SK-N-SH (cell line): ENCODE data around the gene CASZ1. TPM values are rescaled to one million over a fixed set of nuclear protein-coding genes. Genes with fewer than 3 reads are reported as not detected.
A peak's percentile ranks its signal among the peaks of the same experiment; 100 is the strongest.

Experiments
- CTCF ChIA-PET: fragments of 300-600, 350-600 bp; formaldehyde crosslinking; extraction: SDS; loops from one replicate; lab custom pipeline; 2021; lab: Yijun Ruan, JAX
- POLR2A ChIA-PET: fragments of 350-600 bp; sonication (Branson Sonifier 250); formaldehyde crosslinking; extraction: SDS; loops from one replicate; lab custom pipeline; 2020; ENCODE audit warnings: antibody characterized with exemption, inconsistent platforms; lab: Yijun Ruan, JAX
- DNase-seq: peaks from one replicate; pipeline ENCODE4 v3.0.0; 2012
- H2AFZ ChIP-seq: fragments of 200-600 bp; sonication (generic); 2 replicates; pipeline ENCODE4 v1.8.1; 2016; ENCODE audit warnings: antibody characterized with exemption, mild to moderate bottlenecking, low read depth
- H3F3A ChIP-seq: fragments of 200-600 bp; sonication (generic); replicated peaks from 2 replicates; pipeline ENCODE3; 2016; ENCODE audit warnings: antibody characterized with exemption, mild to moderate bottlenecking; ENCODE audit not compliant: insufficient read depth
- H3K27ac ChIP-seq, 2 experiments: fragments of 200-500 bp in 1 of 2; fragments of 200-600 bp in 1 of 2; sonication (Bioruptor generic) in 1 of 2; sonication (generic), shearing (Covaris generic) in 1 of 2; 2 replicates each; pipeline versions ENCODE4 v1.5.1 to v1.6.1; 2014 to 2016; ENCODE audit warnings: low read depth in 2 of 2, inconsistent platforms in 1 of 2, low read length in 1 of 2, mild to moderate bottlenecking in 1 of 2, mixed read lengths in 1 of 2
- H3K27me3 ChIP-seq: fragments of 200-600 bp; sonication (generic), shearing (Covaris generic); 2 replicates; pipeline ENCODE4 v1.6.1; 2016; ENCODE audit warnings: mixed run types; ENCODE audit not compliant: insufficient read depth
- H3K36me3 ChIP-seq, 2 experiments: fragments of 200-500 bp in 1 of 2; fragments of 200-600 bp in 1 of 2; sonication (Bioruptor generic) in 1 of 2; sonication (generic) in 1 of 2; replicated peaks in 1 of 2; 2 replicates each; pipeline versions ENCODE3 to v1.5.1; 2014 to 2016; ENCODE audit warnings: low read length in 1 of 2, mild to moderate bottlenecking in 1 of 2; ENCODE audit not compliant: insufficient read depth in 2 of 2, control insufficient read depth in 1 of 2
- H3K4me1 ChIP-seq, 2 experiments: fragments of 200-500 bp in 1 of 2; fragments of 200-600 bp in 1 of 2; sonication (Bioruptor generic) in 1 of 2; sonication (generic), shearing (Covaris generic) in 1 of 2; 2 replicates each; pipeline versions ENCODE4 v1.5.1 to v1.6.1; 2014 to 2016; ENCODE audit warnings: low read depth in 1 of 2, low read length in 1 of 2, mixed run types in 1 of 2; ENCODE audit not compliant: insufficient read depth in 2 of 2, control insufficient read depth in 1 of 2
- H3K4me2 ChIP-seq: fragments of 200-600 bp; sonication (generic), shearing (Covaris generic); 2 replicates; pipeline ENCODE4 v1.6.1; 2017; ENCODE audit warnings: mixed run types
- H3K4me3 ChIP-seq, 2 experiments: fragments of 200-500 bp in 1 of 2; fragments of 200-600 bp in 1 of 2; sonication (Bioruptor generic) in 1 of 2; sonication (generic), shearing (Covaris generic) in 1 of 2; 2 replicates each; pipeline versions ENCODE4 v1.5.1 to v1.8.1; 2014 to 2016; ENCODE audit warnings: low read depth in 2 of 2, inconsistent platforms in 1 of 2, low read length in 1 of 2, mild to moderate bottlenecking in 1 of 2, mixed read lengths in 1 of 2, moderate library complexity in 1 of 2
- H3K79me2 ChIP-seq: fragments of 200-600 bp; sonication (generic); 2 replicates; pipeline ENCODE4 v1.8.1; 2017; ENCODE audit warnings: mild to moderate bottlenecking; ENCODE audit not compliant: insufficient read depth
- H3K9ac ChIP-seq: fragments of 200-600 bp; sonication (generic); 2 replicates; pipeline ENCODE4 v1.6.1; 2017; ENCODE audit warnings: mixed run types
- H3K9me2 ChIP-seq: fragments of 200-600 bp; sonication (generic); 2 replicates; pipeline ENCODE4 v1.6.1; 2017; ENCODE audit warnings: mixed run types
- H3K9me3 ChIP-seq: fragments of 200-600 bp; sonication (generic); 2 replicates; pipeline ENCODE4 v1.6.1; 2017; ENCODE audit warnings: mixed run types, mild to moderate bottlenecking, moderate library complexity
- H4K20me1 ChIP-seq: fragments of 200-600 bp; sonication (generic); 2 replicates; pipeline ENCODE4 v1.6.1; 2017; ENCODE audit warnings: mild to moderate bottlenecking, mixed run types; ENCODE audit not compliant: insufficient read depth
- EP300 ChIP-seq, 2 experiments: IDR thresholded peaks; 2 replicates each; pipeline versions ENCODE4 v1.4.0 to v1.6.1; 2012; ENCODE audit warnings: borderline replicate concordance in 1 of 2, low read depth in 1 of 2, low read length in 1 of 2
- FOSL2 ChIP-seq: IDR thresholded peaks from 2 replicates; pipeline ENCODE4 v1.4.0; 2012; ENCODE audit warnings: low read depth, mild to moderate bottlenecking, moderate library complexity, borderline replicate concordance
- GABPA ChIP-seq: IDR thresholded peaks from 2 replicates; pipeline ENCODE4 v1.4.0; 2012; ENCODE audit warnings: low read depth, mild to moderate bottlenecking
- MEF2A ChIP-seq: IDR thresholded peaks from 2 replicates; pipeline ENCODE4 v1.4.0; 2012; ENCODE audit warnings: low read depth, borderline replicate concordance
- NRF1 ChIP-seq: IDR thresholded peaks from 2 replicates; pipeline ENCODE4 v1.6.1; 2012; ENCODE audit warnings: low read depth, mild to moderate bottlenecking, low read length
- RFX5 ChIP-seq: IDR thresholded peaks from 2 replicates; pipeline ENCODE4 v1.6.1; 2012; ENCODE audit warnings: mild to moderate bottlenecking, improper control_type of control experiment, low read length
- SMC3 ChIP-seq: IDR thresholded peaks from 2 replicates; pipeline ENCODE4 v1.6.1; 2012; ENCODE audit warnings: low read depth, low read length, improper control_type of control experiment
- TAF1 ChIP-seq: IDR thresholded peaks from 2 replicates; pipeline ENCODE4 v1.6.1; 2012; ENCODE audit warnings: low read depth, mild to moderate bottlenecking, low read length, moderate library complexity, borderline replicate concordance
- TEAD4 ChIP-seq: IDR thresholded peaks from 2 replicates; pipeline ENCODE4 v1.4.0; 2012; ENCODE audit warnings: mild to moderate bottlenecking, borderline replicate concordance; ENCODE audit not compliant: insufficient read depth
- WGBS: methylation state at CpG from one replicate; pipeline ENCODE4 v1.1.6; 2017; ENCODE audit warnings: low lambda C conversion rate; 5-methylcytosine and 5-hydroxymethylcytosine counted together
- polyA plus RNA-seq, 3 experiments: library from polyadenylated mRNA; depleted of rRNA; stranded (reverse); fragments of >200 nt; gene quantifications; 2 replicates each; pipeline ENCODE4 v1.2.3, GENCODE V29; 2012
- TF ChIP-seq, protein P1 (sequence below): fragments of 200-600 bp; sonication (generic); IDR thresholded peaks from 2 replicates; pipeline ENCODE4 v1.6.1; 2017; ENCODE audit warnings: antibody characterized with exemption, mild to moderate bottlenecking, moderate library complexity
- TF ChIP-seq, protein P2 (sequence below): fragments of 150-350 bp; IDR thresholded peaks from 2 replicates; pipeline ENCODE4 v1.6.1; 2017; ENCODE audit warnings: antibody characterized with exemption, low read length, low read depth, borderline replicate concordance

CASZ1 gene
- polyA plus RNA-seq, 1 of the 3 experiments (the other 2 are of a cell fraction): 0.51 TPM

DNA sequence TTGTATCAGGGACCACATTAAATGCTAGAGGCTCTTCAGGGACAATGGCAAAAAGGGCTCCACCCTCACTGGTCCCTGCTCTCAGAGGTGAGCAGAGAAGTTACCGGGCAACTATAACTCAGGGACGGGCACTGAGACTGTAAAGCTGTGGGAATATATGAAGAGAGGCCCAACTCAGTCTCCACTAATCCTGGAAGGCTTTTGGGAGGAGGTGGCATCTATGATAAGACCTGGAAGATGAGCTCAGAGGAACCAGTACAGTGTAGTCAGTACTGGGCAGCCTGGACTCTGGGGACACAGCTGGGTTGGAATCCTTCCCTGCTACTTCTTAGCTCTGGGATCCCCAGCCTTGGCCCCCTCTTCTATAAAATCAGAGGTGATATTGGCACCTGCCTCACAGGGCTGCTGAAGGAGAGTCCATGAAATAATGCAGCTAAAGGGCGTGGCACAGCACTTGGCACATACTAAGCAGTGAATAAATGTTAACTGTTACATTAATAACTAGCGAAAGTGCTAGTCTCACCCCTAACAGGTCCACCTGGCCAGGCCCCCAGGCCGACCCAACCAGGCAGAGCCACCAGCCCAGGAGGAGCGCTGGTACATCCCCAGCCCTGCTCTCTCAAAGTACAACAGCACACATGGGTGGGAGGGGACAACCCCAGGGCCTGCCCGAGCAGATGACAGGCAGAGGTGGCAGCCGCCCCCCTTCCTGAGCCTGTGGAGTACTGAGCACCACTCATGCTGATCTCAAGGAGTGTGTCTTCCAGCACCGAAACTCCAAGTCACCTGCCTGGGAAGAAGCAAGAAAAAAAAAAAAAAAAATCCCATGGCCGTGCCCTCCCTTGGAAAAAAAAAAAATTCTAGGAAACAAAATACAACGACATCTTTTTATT, 62.7 kb downstream of the CASZ1 start (continued):
- TF ChIP-seq, protein P1, sequence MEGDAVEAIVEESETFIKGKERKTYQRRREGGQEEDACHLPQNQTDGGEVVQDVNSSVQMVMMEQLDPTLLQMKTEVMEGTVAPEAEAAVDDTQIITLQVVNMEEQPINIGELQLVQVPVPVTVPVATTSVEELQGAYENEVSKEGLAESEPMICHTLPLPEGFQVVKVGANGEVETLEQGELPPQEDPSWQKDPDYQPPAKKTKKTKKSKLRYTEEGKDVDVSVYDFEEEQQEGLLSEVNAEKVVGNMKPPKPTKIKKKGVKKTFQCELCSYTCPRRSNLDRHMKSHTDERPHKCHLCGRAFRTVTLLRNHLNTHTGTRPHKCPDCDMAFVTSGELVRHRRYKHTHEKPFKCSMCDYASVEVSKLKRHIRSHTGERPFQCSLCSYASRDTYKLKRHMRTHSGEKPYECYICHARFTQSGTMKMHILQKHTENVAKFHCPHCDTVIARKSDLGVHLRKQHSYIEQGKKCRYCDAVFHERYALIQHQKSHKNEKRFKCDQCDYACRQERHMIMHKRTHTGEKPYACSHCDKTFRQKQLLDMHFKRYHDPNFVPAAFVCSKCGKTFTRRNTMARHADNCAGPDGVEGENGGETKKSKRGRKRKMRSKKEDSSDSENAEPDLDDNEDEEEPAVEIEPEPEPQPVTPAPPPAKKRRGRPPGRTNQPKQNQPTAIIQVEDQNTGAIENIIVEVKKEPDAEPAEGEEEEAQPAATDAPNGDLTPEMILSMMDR: no peak
- TF ChIP-seq TAF1 (no peak), NRF1 (no peak)

DNA sequence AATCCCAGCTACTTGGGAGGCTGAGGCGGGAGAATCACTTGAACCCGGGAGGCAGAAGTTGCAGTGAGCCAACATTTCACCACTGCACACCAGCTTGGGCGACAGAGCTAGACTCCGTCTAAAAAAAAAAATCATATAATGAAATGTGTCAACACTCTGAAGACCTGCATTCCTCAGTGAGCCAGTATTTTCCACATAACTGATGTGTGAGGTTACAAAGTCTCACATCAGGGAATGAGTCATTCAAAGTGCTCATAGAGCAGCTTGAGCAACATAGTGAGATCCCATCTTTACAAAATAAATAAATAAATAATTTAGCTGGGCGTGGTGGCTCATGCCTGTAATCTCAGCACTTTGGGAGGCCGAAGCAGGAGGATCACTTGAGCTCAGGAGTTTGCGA, 65.5 kb downstream of the CASZ1 start:
- H3K9me2 ChIP-seq: no peaks in the 10 kb centered on the region
- no peaks in the 10 kb centered on the region for H3F3A ChIP-seq
- H2AFZ ChIP-seq: no peak overlapping the region
- no peak overlapping the region for H3K4me3 ChIP-seq
- no peaks in the 10 kb centered on the region for H3K9me3 ChIP-seq
- H3K27ac ChIP-seq: no peak overlapping the region
- H3K4me2 ChIP-seq: no peak overlapping the region
- TF ChIP-seq RFX5: no peak
- TF ChIP-seq, protein P2, sequence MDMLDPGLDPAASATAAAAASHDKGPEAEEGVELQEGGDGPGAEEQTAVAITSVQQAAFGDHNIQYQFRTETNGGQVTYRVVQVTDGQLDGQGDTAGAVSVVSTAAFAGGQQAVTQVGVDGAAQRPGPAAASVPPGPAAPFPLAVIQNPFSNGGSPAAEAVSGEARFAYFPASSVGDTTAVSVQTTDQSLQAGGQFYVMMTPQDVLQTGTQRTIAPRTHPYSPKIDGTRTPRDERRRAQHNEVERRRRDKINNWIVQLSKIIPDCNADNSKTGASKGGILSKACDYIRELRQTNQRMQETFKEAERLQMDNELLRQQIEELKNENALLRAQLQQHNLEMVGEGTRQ: no peak
- no peak for TF ChIP-seq SMC3
- no peak for TF ChIP-seq GABPA
- no peak for TF ChIP-seq EP300 (IDR thresholded peaks at IDR 0.05; ENCODE audit: borderline replicate concordance in 1 of 2, low read depth in 1 of 2, low read length in 1 of 2)
- TF ChIP-seq MEF2A: no peak
- no peak for TF ChIP-seq TEAD4
- TF ChIP-seq FOSL2: peak; percentile 32; the same call in 1 of the 2 replicates
- DNase-seq: no peak
- H3K9ac ChIP-seq: no peak overlapping the region
- WGBS: 69% methylated on average over 7 of the region's 7 CpGs
- no peaks in the 10 kb centered on the region for H4K20me1 ChIP-seq
- CTCF ChIA-PET: interaction anchor here (0.7 kb wide), 2 partner anchors 60 to 306 kb away, joined by 3 to 4 read pairs; no protein-coding TSS in a partner anchor
- no peaks in the 10 kb centered on the region for H3K79me2 ChIP-seq
- H3K36me3 ChIP-seq: no peaks in the 10 kb centered on the region
- peaks cover 0 to 33% of the 10 kb centered on the region in 2 experiments; a peak in 2 of 4 replicates for H3K4me1 ChIP-seq
- POLR2A ChIA-PET: no interaction called here
- no peaks in the 10 kb centered on the region for H3K27me3 ChIP-seq
